Skeletal muscle cell (primary cell): ENCODE results near the gene SQOR.
"Not testable (repeated sequence)": the region's sequence is repeated elsewhere in the genome, so short reads cannot be mapped to it uniquely, and the experiment has no call there.

Experiments
- DNase-seq: peaks from one replicate; pipeline ENCODE4 v3.0.0-alpha.2; 2010; ENCODE audit warnings: low read depth
- H3K4me3 ChIP-seq: 2 replicates; pipeline ENCODE4 v1.5.1; 2011; ENCODE audit warnings: low read depth, mild to moderate bottlenecking, control low read depth, low read length, moderate library complexity

The SQOR gene

GRCh38 chr15:45630917-45631691, 3.7 kb upstream of the SQOR start:
- peak; percentile 78 for DNase-seq
- H3K4me3 ChIP-seq = peak overlapping the region; percentile 6

- DNase-seq = no peak
- H3K4me3 ChIP-seq = no peak overlapping the region
These were observed 3.1 kb upstream of the SQOR start for GRCh38 chr15:45631776-45632175.

GRCh38 chr15:45635191-45635638, 386 bp downstream of the SQOR start:
- DNase-seq = no peak
- peak overlapping the region; percentile 61 for H3K4me3 ChIP-seq

- no peak for DNase-seq
- H3K4me3 ChIP-seq = peak overlapping the region; percentile 61
These were observed 999 bp downstream of the SQOR start for GRCh38 chr15:45635763-45636292.

GRCh38 chr15:45637141-45637540, 2.3 kb downstream of the SQOR start:
- no peak for DNase-seq
- H3K4me3 ChIP-seq = no peak overlapping the region

- H3K4me3 ChIP-seq = peak overlapping the region; percentile 2
- DNase-seq = peak; percentile 93
These were observed 2.8 kb downstream of the SQOR start for GRCh38 chr15:45637552-45638033.

- no peak overlapping the region for H3K4me3 ChIP-seq
- DNase-seq = peak; percentile 89
These were observed 5.8 kb downstream of the SQOR start for GRCh38 chr15:45640616-45641015.

- no peak overlapping the region for H3K4me3 ChIP-seq
- peak; percentile 94 for DNase-seq
These were observed 6.5 kb downstream of the SQOR start for GRCh38 chr15:45641374-45641781.

- H3K4me3 ChIP-seq = no peak overlapping the region
- peak; percentile 71 for DNase-seq
These were observed 7.4 kb downstream of the SQOR start for GRCh38 chr15:45641999-45642932.

- no peak for DNase-seq
- no peak overlapping the region for H3K4me3 ChIP-seq
These were observed 9.6 kb downstream of the SQOR start for GRCh38 chr15:45644437-45644836.

- DNase-seq = peak; percentile 51
- no peak overlapping the region for H3K4me3 ChIP-seq
These were observed 10.5 kb downstream of the SQOR start for GRCh38 chr15:45645026-45645980.

- no peak overlapping the region for H3K4me3 ChIP-seq
- no peak for DNase-seq
These were observed 11.4 kb downstream of the SQOR start for GRCh38 chr15:45646220-45646619.

GRCh38 chr15:45647828-45648227, 13.0 kb downstream of the SQOR start:
- no peak overlapping the region for H3K4me3 ChIP-seq
- DNase-seq = no peak

- DNase-seq = no peak
- H3K4me3 ChIP-seq = no peak overlapping the region
These were observed 13.8 kb downstream of the SQOR start for GRCh38 chr15:45648521-45649200.

GRCh38 chr15:45650007-45650406, 15.2 kb downstream of the SQOR start:
- not testable (repeated sequence) for H3K4me3 ChIP-seq, DNase-seq

GRCh38 chr15:45650889-45651525, 16.2 kb downstream of the SQOR start:
- DNase-seq = no peak
- no peak overlapping the region for H3K4me3 ChIP-seq

- DNase-seq = no peak
- H3K4me3 ChIP-seq = no peak overlapping the region
These were observed 19.0 kb downstream of the SQOR start for GRCh38 chr15:45653702-45654424.
